Measurements from ENCODE around the gene GOLGA6L26.
"Not testable (repeated sequence)": the region's sequence is repeated elsewhere in the genome, so short reads cannot be mapped to it uniquely, and the experiment has no call there.

GOLGA6L26 gene

GRCh38 chr15:23334096-23334495 lies at the start of gene GOLGA6L26:
GOLGA6L26 (minus strand) TSS chr15:23334196; CDS start chr15:23334135, 61 bp downstream.
- DNase-seq, result not testable (repeated sequence)

GRCh38 chr15:23381192-23381591 lies 47.2 kb upstream of the GOLGA6L26 start:
- not testable (repeated sequence) for DNase-seq

GRCh38 chr15:23380700-23381099 lies 46.7 kb upstream of the GOLGA6L26 start:
- not testable (repeated sequence) for DNase-seq

GRCh38 chr15:23378946-23379345 lies 45.0 kb upstream of the GOLGA6L26 start:
- DNase-seq, result not testable (repeated sequence)

GRCh38 chr15:23374226-23374625 lies 40.2 kb upstream of the GOLGA6L26 start:
- DNase-seq, result not testable (repeated sequence)

- DNase-seq, result not testable (repeated sequence)
Observed at GRCh38 chr15:23372891-23373600, 39.0 kb upstream of the GOLGA6L26 start.

GRCh38 chr15:23372284-23372683 lies 38.3 kb upstream of the GOLGA6L26 start:
- DNase-seq, result no peak

- DNase-seq, result not testable (repeated sequence)
Observed at GRCh38 chr15:23371868-23372267, 37.9 kb upstream of the GOLGA6L26 start.

GRCh38 chr15:23371134-23371533 lies 37.1 kb upstream of the GOLGA6L26 start:
- DNase-seq, result not testable (repeated sequence)

- DNase-seq, result no peak
Observed at GRCh38 chr15:23370578-23370977, 36.6 kb upstream of the GOLGA6L26 start.

- DNase-seq, result not testable (repeated sequence)
Observed at GRCh38 chr15:23364261-23364660, 30.3 kb upstream of the GOLGA6L26 start.

- not testable (repeated sequence) for DNase-seq
Observed at GRCh38 chr15:23362622-23363021, 28.6 kb upstream of the GOLGA6L26 start.

GRCh38 chr15:23354448-23354847 lies 20.5 kb upstream of the GOLGA6L26 start, which contains the start of gene GOLGA8S:
GOLGA8S (plus strand) TSS chr15:23354748; CDS start chr15:23354810, 62 bp downstream.
- not testable (repeated sequence) for DNase-seq

- not testable (repeated sequence) for DNase-seq
Observed at GRCh38 chr15:23311233-23311632, 22.8 kb downstream of the GOLGA6L26 start.

- not testable (repeated sequence) for DNase-seq
Observed at GRCh38 chr15:23305921-23306320, 28.1 kb downstream of the GOLGA6L26 start.

- not testable (repeated sequence) for DNase-seq
Observed at GRCh38 chr15:23304805-23305204, 29.2 kb downstream of the GOLGA6L26 start.

GRCh38 chr15:23304267-23304666 lies 29.7 kb downstream of the GOLGA6L26 start:
- not testable (repeated sequence) for DNase-seq

- not testable (repeated sequence) for DNase-seq
Observed at GRCh38 chr15:23303654-23304053, 30.3 kb downstream of the GOLGA6L26 start.

GRCh38 chr15:23303246-23303645 lies 30.8 kb downstream of the GOLGA6L26 start:
- DNase-seq, result not testable (repeated sequence)
